Stimulated activated CD4-positive, alpha-beta T cell treated with anti-CD3 and anti-CD28 coated beads, Interleukin-4, amount 100 ng/mL, for 48 hours (primary cell): ENCODE measurements around the gene RSPH1.
"Not testable (repeated sequence)": the region's sequence is repeated elsewhere in the genome, so short reads cannot be mapped to it uniquely, and the experiment has no call there.

Source experiments
- DNase-seq, 2 donors: peaks; one replicate each; pipeline ENCODE4 v3.0.0-alpha.2; 2020; ENCODE audit warnings: low read depth in 2 of 2

The RSPH1 gene

GRCh38 chr21:42489006-42489563, 6.9 kb downstream of the RSPH1 start:
- no peak for DNase-seq

- no peak for DNase-seq
Measured at GRCh38 chr21:42486531-42486930, 9.5 kb downstream of the RSPH1 start.

DNA sequence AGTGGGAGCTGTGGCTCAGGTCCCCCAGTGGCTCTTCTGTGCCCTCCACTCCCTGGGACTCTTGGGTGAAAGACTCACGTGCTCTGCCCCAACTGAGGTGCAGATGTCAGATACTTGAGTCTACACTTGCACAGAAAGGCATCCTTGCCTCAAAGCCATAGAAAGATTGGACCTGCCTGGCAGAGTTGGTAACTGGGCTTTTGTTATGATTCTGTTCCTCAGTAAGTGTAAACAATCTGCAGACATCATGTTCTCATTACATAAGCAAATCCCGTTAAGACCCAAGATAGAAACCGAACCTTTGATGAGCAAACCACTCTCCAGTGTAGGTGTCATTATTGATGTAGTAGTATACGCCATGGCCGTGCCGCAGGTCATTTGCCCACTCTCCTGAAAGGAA, 10.0 kb downstream of the RSPH1 start:
- DNase-seq = no peak

DNA sequence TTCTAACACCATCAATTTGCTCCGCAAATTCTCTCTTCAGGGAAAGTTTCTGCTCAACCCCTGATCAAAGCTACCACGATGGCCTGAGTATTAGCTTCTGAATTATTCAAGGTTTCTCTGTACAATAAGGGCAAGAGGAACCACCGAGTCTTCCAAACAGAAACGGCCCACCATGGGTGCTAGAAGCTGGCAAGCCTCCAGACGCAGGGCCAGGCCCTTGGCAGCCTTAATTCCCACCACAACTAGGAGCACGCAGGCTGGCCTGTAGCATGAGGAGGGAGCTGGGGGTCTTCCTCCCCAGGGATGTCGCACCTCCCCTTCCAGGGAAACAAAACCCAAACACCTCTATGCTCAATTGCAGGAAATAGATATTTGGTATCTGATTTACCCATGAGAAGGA, 11.1 kb downstream of the RSPH1 start:
- DNase-seq = no peak

- no peak for DNase-seq
Measured at GRCh38 chr21:42481169-42481568, 14.9 kb downstream of the RSPH1 start.

GRCh38 chr21:42480736-42481135, 15.3 kb downstream of the RSPH1 start:
- DNase-seq = no peak

DNA sequence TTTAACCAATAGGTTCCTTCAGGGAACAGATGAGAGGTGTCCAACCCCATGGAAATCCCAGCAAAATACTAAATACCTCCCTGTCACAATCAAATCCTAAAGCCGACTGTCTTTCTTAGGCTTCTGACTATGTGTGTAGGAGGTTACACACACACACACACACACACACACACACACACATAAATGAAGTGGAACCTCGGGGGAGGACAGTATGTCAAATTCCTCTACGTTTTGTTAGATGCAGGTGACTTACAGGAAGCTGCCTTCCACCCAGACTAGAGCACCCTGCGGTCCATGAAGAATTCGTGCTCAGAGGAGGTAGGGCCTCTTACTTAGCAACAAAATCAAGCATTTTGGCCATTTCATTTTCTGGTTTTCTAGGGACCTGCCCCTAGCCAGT, 16.4 kb downstream of the RSPH1 start:
- DNase-seq = no peak

DNA sequence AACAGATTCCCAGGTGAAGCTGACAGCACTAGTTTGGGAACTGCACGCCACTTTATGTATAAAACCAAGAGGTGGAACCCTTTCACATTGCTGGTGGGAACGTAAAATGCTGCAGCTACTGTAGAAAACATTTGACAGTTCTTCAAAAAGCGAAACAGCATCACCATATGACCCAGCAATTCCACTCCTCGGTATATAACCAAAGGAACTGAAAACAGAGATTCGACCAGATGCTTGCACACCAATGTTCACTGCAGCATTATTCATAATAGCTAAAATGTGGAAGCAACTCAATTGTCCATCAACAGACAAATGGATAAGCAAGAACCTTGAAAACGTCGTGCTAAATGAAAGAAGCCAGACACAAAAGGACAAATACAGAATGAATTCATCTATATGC, 17.5 kb downstream of the RSPH1 start:
- DNase-seq = no peak

- DNase-seq = no peak
Measured at GRCh38 chr21:42476388-42477331, 19.4 kb downstream of the RSPH1 start.

DNA sequence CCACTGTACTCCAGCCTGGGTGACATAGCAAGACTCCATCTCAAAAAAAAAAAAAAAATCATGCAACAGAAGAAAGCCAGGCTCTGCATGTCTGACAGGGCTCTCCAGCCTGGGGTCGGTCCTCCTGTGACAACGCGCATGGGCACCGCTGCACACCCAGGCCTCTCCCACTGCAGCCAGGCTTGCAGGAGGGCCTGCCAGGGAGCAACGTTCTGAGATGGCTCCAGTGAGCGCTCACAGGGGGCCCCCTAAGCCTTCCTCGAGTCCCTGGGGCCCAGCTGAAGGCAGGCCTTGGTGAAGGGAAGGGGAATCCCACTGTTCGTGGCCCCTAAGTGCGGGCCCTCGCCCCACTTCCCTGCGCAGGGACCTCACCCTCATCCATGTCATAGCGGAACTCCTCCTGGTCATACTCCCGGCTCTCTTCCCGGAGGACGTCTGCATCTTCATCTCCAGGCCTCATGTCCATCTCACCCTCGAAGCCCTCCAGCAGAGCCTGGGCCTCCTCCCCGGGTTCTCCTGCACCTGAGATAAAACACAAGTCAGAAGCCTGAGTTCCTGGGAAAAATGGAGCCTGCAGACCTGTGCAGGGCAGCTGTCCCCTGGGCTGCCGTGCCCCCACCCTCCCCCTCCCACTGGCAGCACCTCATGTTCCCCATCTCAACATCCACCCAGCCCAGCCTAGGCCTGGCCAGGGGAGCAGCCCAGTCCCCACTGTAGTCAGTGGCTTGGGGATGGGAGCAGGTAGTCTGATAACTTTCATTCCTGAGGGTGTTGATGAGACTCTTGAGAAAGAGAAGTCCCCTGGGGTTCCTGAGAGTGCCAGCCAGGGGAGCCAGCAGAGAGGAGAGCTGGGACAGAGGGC, 20.3 kb downstream of the RSPH1 start:
- DNase-seq = no peak

DNA sequence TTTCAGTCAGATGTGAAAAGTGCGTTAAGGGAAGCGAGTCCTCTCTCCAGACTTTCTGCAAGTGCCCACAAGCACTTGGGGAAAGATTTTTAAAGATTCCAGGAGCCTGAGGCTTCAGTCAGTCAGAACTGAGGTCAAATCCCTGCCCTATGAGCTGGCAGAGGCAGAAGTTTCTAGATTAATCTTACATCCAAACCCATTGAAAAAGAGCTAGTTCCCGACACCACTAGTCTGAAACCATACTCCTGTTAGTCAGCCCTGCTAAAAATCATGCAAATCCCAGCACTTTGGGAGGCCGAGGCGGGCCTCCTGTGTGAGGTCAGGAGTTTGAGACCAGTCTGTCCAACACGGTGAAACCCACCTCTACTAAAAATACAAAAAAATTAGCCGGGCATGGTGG, 21.0 kb downstream of the RSPH1 start:
- DNase-seq = no peak

- DNase-seq = no peak
Measured at GRCh38 chr21:42474043-42474831, 21.8 kb downstream of the RSPH1 start.

- no peak for DNase-seq
Measured at GRCh38 chr21:42473498-42474042, 22.5 kb downstream of the RSPH1 start.

GRCh38 chr21:42472521-42472920, 23.5 kb downstream of the RSPH1 start:
- DNase-seq = no peak

- DNase-seq = no peak
Measured at GRCh38 chr21:42471716-42472330, 24.2 kb downstream of the RSPH1 start.

- no peak for DNase-seq
Measured at GRCh38 chr21:42471206-42471605, 24.8 kb downstream of the RSPH1 start.

DNA sequence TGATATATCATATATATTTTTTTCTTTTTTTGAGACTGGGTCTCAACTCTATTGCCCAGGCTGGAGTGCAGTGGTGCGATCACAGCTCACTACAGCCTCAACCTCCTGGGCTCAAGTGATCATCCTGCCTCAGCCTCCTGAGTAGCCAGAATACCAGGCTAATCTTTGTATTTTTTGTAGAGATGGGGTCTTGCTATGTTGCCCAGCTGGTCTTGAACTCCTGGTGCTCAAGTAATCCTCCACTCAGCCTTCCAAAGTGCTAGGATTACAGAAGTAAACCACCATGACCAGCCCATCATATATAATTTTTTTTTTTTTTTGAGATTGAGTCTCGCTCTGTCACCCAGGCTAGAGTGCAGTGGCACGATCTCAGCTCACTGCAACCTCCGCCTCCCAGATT, 26.3 kb downstream of the RSPH1 start:
- not testable (repeated sequence) for DNase-seq

GRCh38 chr21:42469272-42469671, 26.8 kb downstream of the RSPH1 start:
- no peak for DNase-seq

GRCh38 chr21:42468491-42469131, 27.4 kb downstream of the RSPH1 start:
- DNase-seq = no peak
